ENCODE data around the gene VSTM1.

GRCh38 chr19:54010474-54010873, 53.2 kb downstream of the VSTM1 start:
- TF ChIP-seq EZH2 (IDR thresholded peaks at IDR 0.05; ENCODE audit: low read length, unreplicated experiment) (no peak), CTCF (conservative IDR thresholded peaks at IDR 0.05; ENCODE audit: low read depth, low read length) (no peak), EZH2phosphoT487 (IDR thresholded peaks at IDR 0.05; ENCODE audit: borderline replicate concordance, low read length) (no peak)

All from PC-3 (cell line).